Fibroblast of peridontal ligament (primary cell): ENCODE measurements around the gene ANK2.
"Not testable (repeated sequence)": the region's sequence is repeated elsewhere in the genome, so short reads cannot be mapped to it uniquely, and the experiment has no call there.

ENCODE experiments used
- DNase-seq: peaks from one replicate; pipeline ENCODE4 v3.0.0-alpha.2; 2010; ENCODE audit errors: extremely low read depth

ANK2 gene

GRCh38 chr4:113147498-113148111, 98.2 kb downstream of the ANK2 start:
- DNase-seq = no peak

- no peak for DNase-seq
These were observed 99.5 kb downstream of the ANK2 start for GRCh38 chr4:113148925-113149324.

- peak; percentile 5 for DNase-seq
These were observed 104.2 kb downstream of the ANK2 start for GRCh38 chr4:113153529-113154101.

- no peak for DNase-seq
These were observed 104.8 kb downstream of the ANK2 start for GRCh38 chr4:113154281-113154680.

- no peak for DNase-seq
These were observed 107.8 kb downstream of the ANK2 start for GRCh38 chr4:113157086-113157857.

GRCh38 chr4:113159942-113160545, 110.6 kb downstream of the ANK2 start:
- DNase-seq = no peak

- DNase-seq = no peak
These were observed 111.1 kb downstream of the ANK2 start for GRCh38 chr4:113160548-113160947.

GRCh38 chr4:113162089-113162488, 112.6 kb downstream of the ANK2 start:
- no peak for DNase-seq

- DNase-seq = no peak
These were observed 119.9 kb downstream of the ANK2 start for GRCh38 chr4:113169368-113169767.

- DNase-seq = no peak
These were observed 120.8 kb downstream of the ANK2 start for GRCh38 chr4:113170115-113170804.

GRCh38 chr4:113170805-113171468, 121.5 kb downstream of the ANK2 start:
- peak; percentile 9 for DNase-seq

- DNase-seq = no peak
These were observed 123.8 kb downstream of the ANK2 start for GRCh38 chr4:113173126-113173792.

GRCh38 chr4:113173793-113174264, 124.4 kb downstream of the ANK2 start:
- no peak for DNase-seq

- DNase-seq = peak; percentile 41
These were observed 129.6 kb downstream of the ANK2 start for GRCh38 chr4:113179091-113179490.

GRCh38 chr4:113179996-113180395, 130.5 kb downstream of the ANK2 start:
- peak; percentile 20 for DNase-seq

- no peak for DNase-seq
These were observed 132.0 kb downstream of the ANK2 start for GRCh38 chr4:113181289-113182007.

GRCh38 chr4:113183032-113183605, 133.7 kb downstream of the ANK2 start:
- no peak for DNase-seq

GRCh38 chr4:113186220-113186619, 136.8 kb downstream of the ANK2 start:
- DNase-seq = not testable (repeated sequence)

GRCh38 chr4:113186913-113187312, 137.5 kb downstream of the ANK2 start:
- DNase-seq = no peak

- no peak for DNase-seq
These were observed 137.9 kb downstream of the ANK2 start for GRCh38 chr4:113187358-113187757.
